SK-N-SH treated with all-trans-retinoic acid at 6 μM for 48 hours (cell line): Measurements from ENCODE around the gene PARK7.

Source experiments
- ATAC-seq: fragments of 200-7000 bp; cut with Tn5 transposase; 3 replicates; pipeline ENCODE4 v1.9.1; 2020; ENCODE audit warnings: mild to moderate bottlenecking, moderate library complexity
- ARNTL ChIP-seq: fragments of 450-650 bp; formaldehyde crosslinking; IDR thresholded peaks from 2 replicates; pipeline ENCODE4 v1.5.0; 2020; ENCODE audit warnings: low read depth, mild to moderate bottlenecking, moderate library complexity, borderline replicate concordance
- BACH2 ChIP-seq: fragments of 250-450 bp; sonication (Bioruptor Pico); IDR thresholded peaks from 2 replicates; pipeline ENCODE4 v1.9.0; 2021; ENCODE audit warnings: mild to moderate bottlenecking, borderline replicate concordance
- CSDC2 ChIP-seq: fragments of 250-450 bp; sonication (Bioruptor Pico); IDR thresholded peaks from 2 replicates; pipeline ENCODE4 v1.5.0; 2020; ENCODE audit warnings: mild to moderate bottlenecking, moderate library complexity
- ESRRG ChIP-seq: fragments of 250-450 bp; sonication (Bioruptor Pico); IDR thresholded peaks from 2 replicates; pipeline ENCODE4 v1.6.1; 2021; ENCODE audit warnings: mild to moderate bottlenecking
- GLIS3 ChIP-seq: fragments of 250-450 bp; sonication (Bioruptor Pico); IDR thresholded peaks from 2 replicates; pipeline ENCODE4 v1.5.0; 2020; ENCODE audit warnings: mild to moderate bottlenecking, moderate library complexity
- OSR1 ChIP-seq: fragments of 250-450 bp; sonication (Bioruptor Pico); IDR thresholded peaks from 2 replicates; pipeline ENCODE4 v1.8.0; 2022; ENCODE audit warnings: moderate library complexity, mild to moderate bottlenecking, inconsistent platforms
- RARB ChIP-seq: fragments of 250-450 bp; sonication (Bioruptor Pico); IDR thresholded peaks from 2 replicates; pipeline ENCODE4 v1.8.0; 2021; ENCODE audit warnings: mild to moderate bottlenecking, moderate library complexity
- SNAI2 ChIP-seq: fragments of 250-450 bp; sonication (Bioruptor Pico); IDR thresholded peaks from 2 replicates; pipeline ENCODE4 v1.5.0; 2020; ENCODE audit warnings: mild to moderate bottlenecking, moderate library complexity
- TCF4 ChIP-seq: fragments of 250-450 bp; sonication (Bioruptor Pico); IDR thresholded peaks from 2 replicates; pipeline ENCODE4 v1.8.0; 2021; ENCODE audit warnings: mild to moderate bottlenecking, moderate library complexity, borderline replicate concordance
- TOX ChIP-seq: fragments of 250-450 bp; sonication (Bioruptor Pico); IDR thresholded peaks from 2 replicates; pipeline ENCODE4 v1.8.0; 2021; ENCODE audit warnings: mild to moderate bottlenecking, moderate library complexity, borderline replicate concordance
- ZC3H10 ChIP-seq: fragments of 250-450 bp; sonication (Bioruptor Pico); IDR thresholded peaks from 2 replicates; pipeline ENCODE4 v1.5.1; 2021; ENCODE audit warnings: mild to moderate bottlenecking, moderate library complexity
- ZFP3 ChIP-seq: fragments of 250-450 bp; sonication (Bioruptor Pico); IDR thresholded peaks from 2 replicates; pipeline ENCODE4 v1.5.0; 2020; ENCODE audit warnings: mild to moderate bottlenecking, moderate library complexity
- ZFP30 ChIP-seq: fragments of 450-650 bp; formaldehyde crosslinking; IDR thresholded peaks from 2 replicates; pipeline ENCODE4 v1.5.0; 2022; ENCODE audit warnings: mild to moderate bottlenecking, moderate library complexity
- ZNF565 ChIP-seq: fragments of 450-650 bp; formaldehyde crosslinking; conservative IDR thresholded peaks from 2 replicates; pipeline ENCODE4 v1.5.0; 2020; ENCODE audit warnings: low read depth, mild to moderate bottlenecking, moderate library complexity
- ZNF70 ChIP-seq: fragments of 450-650 bp; formaldehyde crosslinking; IDR thresholded peaks from 2 replicates; pipeline ENCODE4 v1.5.0; 2020; ENCODE audit warnings: mild to moderate bottlenecking, moderate library complexity
- ZNF8 ChIP-seq: fragments of 450-650 bp; formaldehyde crosslinking; IDR thresholded peaks from 2 replicates; pipeline ENCODE4 v1.5.0; 2020; ENCODE audit warnings: mild to moderate bottlenecking, moderate library complexity
- TF ChIP-seq, protein P1 (sequence below): fragments of 250-450 bp; sonication (Bioruptor Pico); IDR thresholded peaks from 2 replicates; pipeline ENCODE4 v1.5.1; 2021; ENCODE audit warnings: mild to moderate bottlenecking, moderate library complexity
- TF ChIP-seq, protein P2 (sequence below): fragments of 250-450 bp; sonication (Bioruptor Pico); IDR thresholded peaks from 2 replicates; pipeline ENCODE4 v1.5.0; 2020; ENCODE audit warnings: mild to moderate bottlenecking, moderate library complexity
- TF ChIP-seq, protein P3 (sequence below): fragments of 250-450 bp; sonication (Bioruptor Pico); IDR thresholded peaks from 2 replicates; pipeline ENCODE4 v1.8.0; 2020; ENCODE audit warnings: mild to moderate bottlenecking, moderate library complexity, borderline replicate concordance
- TF ChIP-seq, protein P4 (sequence below): fragments of 250-450 bp; sonication (Bioruptor Pico); IDR thresholded peaks from 2 replicates; pipeline ENCODE4 v1.8.0; 2021; ENCODE audit warnings: low read depth, mild to moderate bottlenecking, moderate library complexity, borderline replicate concordance
- TF ChIP-seq, protein P5 (sequence below): fragments of 250-450 bp; sonication (Bioruptor Pico); IDR thresholded peaks from 2 replicates; pipeline ENCODE4 v1.5.1; 2020; ENCODE audit warnings: low read depth, mild to moderate bottlenecking, moderate library complexity

PARK7 gene

DNA sequence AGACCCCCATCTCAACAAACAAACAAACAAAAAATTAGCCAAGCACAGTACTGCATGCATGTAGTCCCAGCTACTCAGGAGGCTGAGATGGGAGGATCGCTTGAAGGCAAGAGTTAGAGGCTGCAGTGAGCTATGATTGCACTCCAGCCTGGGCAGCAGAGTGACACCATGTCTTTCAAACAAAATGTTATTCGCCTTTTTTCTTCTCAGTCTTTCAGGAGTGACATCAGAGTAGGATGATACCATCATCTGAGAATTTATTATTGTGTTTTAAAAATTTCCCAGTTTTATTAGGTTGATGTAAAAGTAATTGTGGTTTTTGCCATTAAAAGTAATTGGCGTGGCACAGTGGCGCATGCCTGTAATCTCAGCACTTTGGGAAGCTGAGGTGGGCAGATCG is 10.8 kb downstream of the PARK7 start:
- TF ChIP-seq ZFP3 (CRISPR knock-in tag) (no peak), RARB (CRISPR knock-in tag) (no peak), BACH2 (CRISPR knock-in tag) (no peak), TCF4 (CRISPR knock-in tag) (no peak), ARNTL (no peak), OSR1 (CRISPR knock-in tag) (no peak), ZC3H10 (no peak), ZNF70 (CRISPR knock-in tag) (no peak)
- TF ChIP-seq, protein P1, sequence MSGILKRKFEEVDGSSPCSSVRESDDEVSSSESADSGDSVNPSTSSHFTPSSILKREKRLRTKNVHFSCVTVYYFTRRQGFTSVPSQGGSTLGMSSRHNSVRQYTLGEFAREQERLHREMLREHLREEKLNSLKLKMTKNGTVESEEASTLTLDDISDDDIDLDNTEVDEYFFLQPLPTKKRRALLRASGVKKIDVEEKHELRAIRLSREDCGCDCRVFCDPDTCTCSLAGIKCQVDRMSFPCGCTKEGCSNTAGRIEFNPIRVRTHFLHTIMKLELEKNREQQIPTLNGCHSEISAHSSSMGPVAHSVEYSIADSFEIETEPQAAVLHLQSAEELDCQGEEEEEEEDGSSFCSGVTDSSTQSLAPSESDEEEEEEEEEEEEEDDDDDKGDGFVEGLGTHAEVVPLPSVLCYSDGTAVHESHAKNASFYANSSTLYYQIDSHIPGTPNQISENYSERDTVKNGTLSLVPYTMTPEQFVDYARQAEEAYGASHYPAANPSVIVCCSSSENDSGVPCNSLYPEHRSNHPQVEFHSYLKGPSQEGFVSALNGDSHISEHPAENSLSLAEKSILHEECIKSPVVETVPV (CRISPR knock-in tag) = no peak
- TF ChIP-seq, protein P2, sequence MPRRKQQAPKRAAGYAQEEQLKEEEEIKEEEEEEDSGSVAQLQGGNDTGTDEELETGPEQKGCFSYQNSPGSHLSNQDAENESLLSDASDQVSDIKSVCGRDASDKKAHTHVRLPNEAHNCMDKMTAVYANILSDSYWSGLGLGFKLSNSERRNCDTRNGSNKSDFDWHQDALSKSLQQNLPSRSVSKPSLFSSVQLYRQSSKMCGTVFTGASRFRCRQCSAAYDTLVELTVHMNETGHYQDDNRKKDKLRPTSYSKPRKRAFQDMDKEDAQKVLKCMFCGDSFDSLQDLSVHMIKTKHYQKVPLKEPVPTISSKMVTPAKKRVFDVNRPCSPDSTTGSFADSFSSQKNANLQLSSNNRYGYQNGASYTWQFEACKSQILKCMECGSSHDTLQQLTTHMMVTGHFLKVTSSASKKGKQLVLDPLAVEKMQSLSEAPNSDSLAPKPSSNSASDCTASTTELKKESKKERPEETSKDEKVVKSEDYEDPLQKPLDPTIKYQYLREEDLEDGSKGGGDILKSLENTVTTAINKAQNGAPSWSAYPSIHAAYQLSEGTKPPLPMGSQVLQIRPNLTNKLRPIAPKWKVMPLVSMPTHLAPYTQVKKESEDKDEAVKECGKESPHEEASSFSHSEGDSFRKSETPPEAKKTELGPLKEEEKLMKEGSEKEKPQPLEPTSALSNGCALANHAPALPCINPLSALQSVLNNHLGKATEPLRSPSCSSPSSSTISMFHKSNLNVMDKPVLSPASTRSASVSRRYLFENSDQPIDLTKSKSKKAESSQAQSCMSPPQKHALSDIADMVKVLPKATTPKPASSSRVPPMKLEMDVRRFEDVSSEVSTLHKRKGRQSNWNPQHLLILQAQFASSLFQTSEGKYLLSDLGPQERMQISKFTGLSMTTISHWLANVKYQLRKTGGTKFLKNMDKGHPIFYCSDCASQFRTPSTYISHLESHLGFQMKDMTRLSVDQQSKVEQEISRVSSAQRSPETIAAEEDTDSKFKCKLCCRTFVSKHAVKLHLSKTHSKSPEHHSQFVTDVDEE = no peak
- TF ChIP-seq, all 23 proteins: peak for 0
- ATAC-seq = no peak

DNA sequence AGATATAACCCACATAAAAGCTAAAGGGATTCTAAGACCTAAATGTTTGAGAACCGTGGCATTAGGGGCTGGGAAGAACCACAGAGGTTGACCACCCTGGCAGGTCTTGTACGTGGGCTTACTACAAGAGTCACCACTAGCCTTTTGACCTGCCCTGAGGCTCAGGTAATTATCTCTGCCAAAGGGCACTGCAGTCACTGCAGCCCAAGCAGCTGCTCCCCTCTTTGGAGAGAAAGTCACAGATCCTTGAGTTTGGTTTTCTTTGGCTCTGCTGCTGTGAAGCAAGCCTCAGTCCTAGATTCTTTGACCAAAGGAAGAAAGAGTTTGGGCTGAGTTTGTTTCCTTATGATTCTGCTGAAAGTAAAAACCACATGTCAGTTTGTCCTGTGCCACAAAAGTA is 11.6 kb downstream of the PARK7 start:
- no peak for ATAC-seq
- TF ChIP-seq ZFP3 (CRISPR knock-in tag) (no peak), TOX (CRISPR knock-in tag) (no peak), ZNF8 (CRISPR knock-in tag) (no peak), ZNF70 (CRISPR knock-in tag) (no peak), ZFP30 (CRISPR knock-in tag) (no peak), RARB (CRISPR knock-in tag) (no peak), ZC3H10 (no peak), ZNF565 (no peak), TCF4 (CRISPR knock-in tag) (no peak), SNAI2 (no peak), CSDC2 (CRISPR knock-in tag) (no peak), OSR1 (CRISPR knock-in tag) (no peak), ESRRG (CRISPR knock-in tag) (no peak), GLIS3 (CRISPR knock-in tag) (no peak), BACH2 (CRISPR knock-in tag) (no peak)
- TF ChIP-seq, protein P3, sequence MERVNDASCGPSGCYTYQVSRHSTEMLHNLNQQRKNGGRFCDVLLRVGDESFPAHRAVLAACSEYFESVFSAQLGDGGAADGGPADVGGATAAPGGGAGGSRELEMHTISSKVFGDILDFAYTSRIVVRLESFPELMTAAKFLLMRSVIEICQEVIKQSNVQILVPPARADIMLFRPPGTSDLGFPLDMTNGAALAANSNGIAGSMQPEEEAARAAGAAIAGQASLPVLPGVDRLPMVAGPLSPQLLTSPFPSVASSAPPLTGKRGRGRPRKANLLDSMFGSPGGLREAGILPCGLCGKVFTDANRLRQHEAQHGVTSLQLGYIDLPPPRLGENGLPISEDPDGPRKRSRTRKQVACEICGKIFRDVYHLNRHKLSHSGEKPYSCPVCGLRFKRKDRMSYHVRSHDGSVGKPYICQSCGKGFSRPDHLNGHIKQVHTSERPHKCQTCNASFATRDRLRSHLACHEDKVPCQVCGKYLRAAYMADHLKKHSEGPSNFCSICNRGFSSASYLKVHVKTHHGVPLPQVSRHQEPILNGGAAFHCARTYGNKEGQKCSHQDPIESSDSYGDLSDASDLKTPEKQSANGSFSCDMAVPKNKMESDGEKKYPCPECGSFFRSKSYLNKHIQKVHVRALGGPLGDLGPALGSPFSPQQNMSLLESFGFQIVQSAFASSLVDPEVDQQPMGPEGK (CRISPR knock-in tag) = no peak
- TF ChIP-seq, protein P1 (CRISPR knock-in tag) = no peak
- TF ChIP-seq, protein P4, sequence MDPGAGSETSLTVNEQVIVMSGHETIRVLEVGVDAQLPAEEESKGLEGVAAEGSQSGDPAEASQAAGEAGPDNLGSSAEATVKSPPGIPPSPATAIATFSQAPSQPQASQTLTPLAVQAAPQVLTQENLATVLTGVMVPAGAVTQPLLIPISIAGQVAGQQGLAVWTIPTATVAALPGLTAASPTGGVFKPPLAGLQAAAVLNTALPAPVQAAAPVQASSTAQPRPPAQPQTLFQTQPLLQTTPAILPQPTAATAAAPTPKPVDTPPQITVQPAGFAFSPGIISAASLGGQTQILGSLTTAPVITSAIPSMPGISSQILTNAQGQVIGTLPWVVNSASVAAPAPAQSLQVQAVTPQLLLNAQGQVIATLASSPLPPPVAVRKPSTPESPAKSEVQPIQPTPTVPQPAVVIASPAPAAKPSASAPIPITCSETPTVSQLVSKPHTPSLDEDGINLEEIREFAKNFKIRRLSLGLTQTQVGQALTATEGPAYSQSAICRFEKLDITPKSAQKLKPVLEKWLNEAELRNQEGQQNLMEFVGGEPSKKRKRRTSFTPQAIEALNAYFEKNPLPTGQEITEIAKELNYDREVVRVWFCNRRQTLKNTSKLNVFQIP = no peak
- TF ChIP-seq, protein P5, sequence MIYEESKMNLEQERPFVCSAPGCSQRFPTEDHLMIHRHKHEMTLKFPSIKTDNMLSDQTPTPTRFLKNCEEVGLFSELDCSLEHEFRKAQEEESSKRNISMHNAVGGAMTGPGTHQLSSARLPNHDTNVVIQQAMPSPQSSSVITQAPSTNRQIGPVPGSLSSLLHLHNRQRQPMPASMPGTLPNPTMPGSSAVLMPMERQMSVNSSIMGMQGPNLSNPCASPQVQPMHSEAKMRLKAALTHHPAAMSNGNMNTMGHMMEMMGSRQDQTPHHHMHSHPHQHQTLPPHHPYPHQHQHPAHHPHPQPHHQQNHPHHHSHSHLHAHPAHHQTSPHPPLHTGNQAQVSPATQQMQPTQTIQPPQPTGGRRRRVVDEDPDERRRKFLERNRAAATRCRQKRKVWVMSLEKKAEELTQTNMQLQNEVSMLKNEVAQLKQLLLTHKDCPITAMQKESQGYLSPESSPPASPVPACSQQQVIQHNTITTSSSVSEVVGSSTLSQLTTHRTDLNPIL (CRISPR knock-in tag) = no peak
